Inferior parietal cortex (tissue), 1 donor: ENCODE data around the gene GUCY2F.

ENCODE experiments used
- DNase-seq: peaks from one replicate; pipeline ENCODE4 v3.0.0-alpha.2; 2016; ENCODE audit errors: extremely low spot score

The GUCY2F gene

DNA sequence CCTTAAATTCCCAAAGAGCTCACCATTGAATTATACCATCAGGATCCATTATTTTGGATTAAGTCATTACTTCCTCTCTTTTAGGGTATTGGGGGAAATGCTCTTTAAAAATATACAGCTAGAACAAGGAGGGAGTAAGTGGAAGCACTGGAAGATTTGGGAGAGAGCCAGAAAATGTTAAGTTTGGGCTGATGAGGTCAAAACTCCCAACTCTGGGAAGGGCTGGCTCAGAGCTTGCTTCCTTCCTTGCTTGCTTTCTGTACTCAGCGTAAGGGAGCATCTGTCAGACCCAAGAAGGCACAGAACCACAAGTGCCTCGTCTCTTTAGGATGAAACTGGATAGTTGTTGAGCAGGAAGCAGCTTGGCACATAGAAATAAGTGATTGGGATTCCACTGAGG, 138.2 kb downstream of the GUCY2F start:
- DNase-seq, result no peak

DNA sequence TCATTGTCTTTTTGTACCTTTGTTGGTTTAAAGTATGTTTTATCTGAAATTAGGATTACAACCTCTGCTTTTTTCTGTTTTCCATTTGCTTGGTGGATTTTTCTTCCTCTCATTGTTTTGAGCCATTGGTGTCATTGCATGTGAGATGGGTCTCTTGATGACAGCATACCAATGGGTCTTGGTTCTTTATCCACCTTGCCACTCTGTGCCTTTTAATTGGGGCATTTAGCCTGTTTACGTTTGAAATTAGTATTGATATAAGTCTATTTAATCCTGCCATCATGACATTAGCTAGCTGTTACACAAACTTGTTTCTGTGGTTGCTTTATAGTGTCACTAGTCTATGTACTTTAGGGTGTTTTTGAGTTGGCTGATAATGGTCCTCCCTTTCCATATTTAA, 145.7 kb downstream of the GUCY2F start:
- DNase-seq, result no peak

- DNase-seq, result no peak
Measured at GRCh38 chrX:109327251-109327650, 154.6 kb downstream of the GUCY2F start.
